GM19395 (cell line): ENCODE data around the gene BLOC1S1.
"Not testable (repeated sequence)": the region's sequence is repeated elsewhere in the genome, so short reads cannot be mapped to it uniquely, and the experiment has no call there.

Experiments
- ATAC-seq: cut with Tn5 transposase; IDR thresholded peaks from one replicate; pipeline ENCODE4 v1.9.1; 2021; ENCODE audit warnings: mild to moderate bottlenecking, moderate library complexity; ENCODE audit not compliant: unreplicated experiment

BLOC1S1 gene

DNA sequence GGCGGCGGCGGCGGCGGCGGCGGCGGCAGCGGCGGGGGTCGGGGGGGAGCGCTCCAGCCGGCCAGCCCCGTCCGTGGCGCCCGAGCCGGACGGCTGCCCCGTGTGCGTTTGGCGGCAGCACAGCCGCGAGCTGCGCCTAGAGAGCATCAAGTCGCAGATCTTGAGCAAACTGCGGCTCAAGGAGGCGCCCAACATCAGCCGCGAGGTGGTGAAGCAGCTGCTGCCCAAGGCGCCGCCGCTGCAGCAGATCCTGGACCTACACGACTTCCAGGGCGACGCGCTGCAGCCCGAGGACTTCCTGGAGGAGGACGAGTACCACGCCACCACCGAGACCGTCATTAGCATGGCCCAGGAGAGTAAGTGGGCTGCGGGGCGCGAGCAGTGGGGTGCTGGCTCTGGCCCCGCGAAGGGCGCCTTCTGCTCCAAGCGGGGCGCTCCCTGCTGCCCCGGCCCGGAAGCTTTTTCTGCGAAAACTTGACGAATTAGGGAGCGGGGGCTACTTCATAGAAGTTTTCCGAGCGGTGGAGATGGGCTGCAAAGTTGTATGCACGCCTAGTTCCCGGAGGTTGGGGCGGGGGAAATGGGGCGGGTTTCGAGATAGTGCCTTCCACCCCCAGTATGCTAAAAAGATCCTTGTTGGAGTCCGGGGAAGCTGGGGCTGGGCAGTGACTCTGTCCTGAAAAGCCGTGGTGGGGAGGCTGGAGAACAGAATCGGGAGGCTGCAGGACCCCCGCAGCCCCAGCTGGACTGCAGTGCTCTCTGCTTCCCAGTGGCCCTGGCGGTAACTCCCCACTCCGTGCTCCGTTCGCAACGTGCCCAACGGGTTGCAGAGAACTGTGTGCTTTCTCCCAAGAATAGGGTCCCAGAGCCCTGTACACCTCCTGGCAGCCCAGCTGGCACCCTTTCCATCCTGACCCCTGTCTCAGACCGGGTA lies 27.8 kb downstream of the BLOC1S1 start:
- ATAC-seq, result peak; percentile 55

DNA sequence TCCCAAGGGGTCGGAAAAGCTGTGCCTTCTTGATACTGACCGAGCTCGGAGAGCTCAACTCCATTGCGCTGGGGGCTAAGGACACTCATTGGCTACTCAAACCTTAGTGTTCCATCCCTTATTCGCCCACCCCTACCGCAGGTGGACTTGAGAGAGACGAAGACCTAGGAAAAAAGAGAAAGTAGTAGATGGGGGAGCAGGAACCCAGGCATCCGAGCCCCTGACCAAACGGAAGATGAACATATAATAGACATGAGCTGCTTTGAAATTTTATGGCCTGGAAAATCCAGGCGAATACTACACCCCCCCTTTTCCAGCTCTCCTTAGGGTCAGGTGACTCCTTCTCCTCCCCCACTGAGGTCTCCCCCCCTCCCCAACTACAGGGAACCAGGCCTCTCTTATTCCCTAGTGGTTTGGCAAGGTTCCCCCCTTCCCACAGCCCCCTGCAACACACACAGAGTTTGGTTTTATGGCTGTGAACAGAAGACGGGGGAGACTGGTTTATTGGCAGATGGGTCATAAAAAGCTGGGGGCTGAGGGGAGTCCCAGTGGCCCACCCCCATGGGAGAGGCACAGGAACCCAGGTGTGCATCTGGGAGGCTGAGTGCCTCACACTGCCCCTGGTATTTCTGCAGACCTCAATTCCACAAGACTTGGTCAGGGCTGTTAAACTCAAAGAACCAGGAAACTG lies 28.6 kb downstream of the BLOC1S1 start:
- ATAC-seq, result no peak

DNA sequence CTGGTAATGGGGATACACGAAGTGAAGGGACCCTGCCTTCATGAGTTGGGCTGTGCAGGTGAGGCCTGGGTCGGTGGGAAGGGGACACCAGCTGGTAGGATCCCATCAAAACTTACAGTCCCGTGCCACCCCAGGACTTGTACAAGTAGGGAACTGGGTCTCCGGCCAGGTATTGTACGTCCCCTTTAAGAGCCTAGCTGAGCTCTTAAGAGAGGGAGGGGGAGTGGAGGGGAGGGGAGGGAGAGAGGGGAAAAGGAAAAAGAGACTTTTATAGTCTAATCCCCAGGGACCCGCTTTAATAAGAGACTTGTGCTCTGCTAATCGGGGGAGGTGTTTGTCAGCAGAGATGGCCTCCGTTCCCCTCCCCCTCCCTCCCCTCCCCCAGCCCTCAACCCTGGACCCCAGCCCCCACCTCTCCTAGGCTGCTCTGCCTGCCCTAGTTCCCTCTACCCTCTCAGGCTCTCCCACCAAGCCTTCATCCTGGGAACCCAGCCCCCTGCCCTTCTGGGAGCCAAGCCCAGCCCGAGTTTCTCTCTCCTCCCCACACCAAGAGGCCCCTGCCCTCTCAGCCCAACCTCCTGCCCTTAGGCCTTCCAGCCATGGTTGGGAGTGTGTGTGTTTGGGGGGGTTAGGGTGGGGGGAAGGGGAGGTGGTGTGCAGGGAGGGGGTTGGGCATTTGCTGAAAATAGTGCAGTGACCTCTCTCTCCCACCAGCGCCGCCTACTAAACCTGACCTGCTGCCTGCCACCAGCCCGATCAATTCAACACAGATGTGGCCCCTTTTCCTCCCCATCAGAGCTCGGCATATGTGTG lies 29.7 kb downstream of the BLOC1S1 start:
- ATAC-seq, result no peak

DNA sequence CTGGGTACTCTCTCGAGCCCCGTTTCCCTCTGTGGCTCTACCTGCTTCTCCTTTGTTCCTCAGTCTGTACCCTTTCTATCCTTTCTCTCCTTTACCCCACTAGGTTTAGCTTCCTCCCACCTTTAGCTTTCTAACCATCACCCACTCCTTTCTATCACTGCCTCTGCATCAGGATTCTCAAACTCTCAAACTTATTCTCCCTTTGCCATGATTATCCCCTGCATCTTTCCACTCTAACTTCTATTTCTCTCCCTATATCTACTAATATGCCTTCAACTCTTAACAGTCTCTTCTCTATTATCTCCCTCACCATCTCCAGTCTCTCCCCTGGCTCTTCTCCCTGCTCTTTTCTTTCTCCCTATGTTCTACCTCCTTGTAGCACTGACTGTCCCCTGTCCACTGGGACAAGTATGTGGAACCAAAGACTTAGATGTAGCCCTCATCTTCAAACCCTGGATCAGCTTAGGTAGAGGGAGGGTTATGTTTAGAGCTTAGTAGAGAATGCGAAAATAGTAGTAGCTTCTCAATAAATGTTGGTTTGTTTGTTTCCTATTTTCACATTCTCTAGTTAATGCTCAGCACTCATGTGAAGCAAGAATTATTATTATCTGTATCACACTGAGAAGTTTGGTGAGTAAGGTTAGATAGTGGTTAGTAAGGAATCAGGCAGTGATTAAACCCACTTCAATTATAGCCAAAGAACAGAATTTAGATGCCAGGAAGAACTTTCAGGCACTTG lies 30.5 kb downstream of the BLOC1S1 start:
- no peak for ATAC-seq

DNA sequence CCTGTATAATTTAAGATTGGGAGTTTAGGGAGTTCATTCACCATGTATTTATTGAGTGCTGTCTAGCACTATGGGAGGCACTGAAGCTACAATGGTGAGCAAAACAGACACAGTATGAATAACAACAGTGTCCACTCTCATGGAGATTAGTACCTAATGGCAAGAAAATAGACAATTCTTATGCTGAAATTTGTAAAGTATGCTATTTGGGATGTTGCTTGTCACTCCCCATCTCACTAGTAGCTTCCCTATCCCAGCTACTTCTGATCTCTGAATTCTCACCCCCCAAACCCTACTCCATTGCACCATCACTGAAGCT lies 31.0 kb downstream of the BLOC1S1 start:
- no peak for ATAC-seq

DNA sequence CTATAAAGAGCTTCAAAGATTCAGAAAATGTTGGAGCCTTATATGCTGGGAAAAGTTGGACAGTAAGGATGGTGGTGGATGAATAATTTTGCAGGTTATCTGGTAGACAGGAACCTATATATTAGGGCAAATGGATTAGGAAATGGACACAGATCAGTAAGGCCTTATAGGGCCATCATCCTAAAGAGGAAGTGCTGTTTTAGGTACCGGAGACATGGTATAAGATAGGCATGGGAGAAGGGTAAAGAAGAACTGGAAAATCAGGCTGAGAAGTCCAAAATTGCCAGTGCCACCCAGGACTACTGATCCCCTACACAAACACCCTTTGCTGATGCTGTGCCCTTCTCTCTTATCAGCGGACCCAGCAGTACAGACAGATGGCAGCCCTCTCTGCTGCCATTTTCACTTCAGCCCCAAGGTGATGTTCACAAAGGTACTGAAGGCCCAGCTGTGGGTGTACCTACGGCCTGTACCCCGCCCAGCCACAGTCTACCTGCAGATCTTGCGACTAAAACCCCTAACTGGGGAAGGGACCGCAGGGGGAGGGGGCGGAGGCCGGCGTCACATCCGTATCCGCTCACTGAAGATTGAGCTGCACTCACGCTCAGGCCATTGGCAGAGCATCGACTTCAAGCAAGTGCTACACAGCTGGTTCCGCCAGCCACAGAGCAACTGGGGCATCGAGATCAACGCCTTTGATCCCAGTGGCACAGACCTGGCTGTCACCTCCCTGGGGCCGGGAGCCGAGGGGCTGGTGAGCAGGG lies 32.6 kb downstream of the BLOC1S1 start:
- no peak for ATAC-seq

DNA sequence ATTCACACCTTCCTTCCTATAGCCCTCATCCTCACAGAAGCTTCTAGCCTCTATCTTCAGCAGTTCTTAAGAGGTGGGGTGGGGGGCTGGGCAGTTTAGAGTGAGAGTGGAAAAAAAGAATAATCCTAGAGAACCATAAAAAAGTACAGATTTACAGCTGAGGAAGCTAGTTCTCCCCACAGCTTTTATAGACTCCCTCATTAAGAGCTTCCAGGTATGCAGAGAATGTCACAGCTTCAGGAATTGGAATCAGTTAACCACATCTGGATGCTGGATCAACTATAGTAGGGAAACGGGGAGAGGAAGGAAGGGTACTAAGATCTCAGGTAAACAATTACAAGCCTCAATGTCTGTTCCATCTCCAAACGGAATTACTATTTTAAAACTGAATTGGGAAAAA lies 39.4 kb downstream of the BLOC1S1 start:
- no peak for ATAC-seq

DNA sequence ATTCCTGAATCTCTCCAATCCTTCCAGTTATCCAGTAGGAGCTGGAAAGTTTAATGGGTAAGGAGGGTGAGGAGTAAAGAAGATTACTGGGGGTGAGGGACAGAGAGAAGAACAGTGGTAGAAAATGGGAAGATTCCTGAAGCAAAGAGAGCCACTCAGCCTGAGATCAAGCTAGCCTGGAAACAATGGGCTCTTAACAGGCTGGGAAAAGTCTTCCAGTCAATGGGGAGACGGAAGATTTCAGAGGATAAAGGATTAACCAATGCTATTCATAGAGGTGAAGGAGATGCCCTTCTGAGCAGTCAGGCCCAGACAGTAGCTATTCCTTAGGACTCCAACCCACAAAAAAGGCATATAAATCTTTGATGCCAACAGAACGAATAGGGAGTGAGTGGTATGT lies 41.9 kb downstream of the BLOC1S1 start:
- ATAC-seq, result no peak

DNA sequence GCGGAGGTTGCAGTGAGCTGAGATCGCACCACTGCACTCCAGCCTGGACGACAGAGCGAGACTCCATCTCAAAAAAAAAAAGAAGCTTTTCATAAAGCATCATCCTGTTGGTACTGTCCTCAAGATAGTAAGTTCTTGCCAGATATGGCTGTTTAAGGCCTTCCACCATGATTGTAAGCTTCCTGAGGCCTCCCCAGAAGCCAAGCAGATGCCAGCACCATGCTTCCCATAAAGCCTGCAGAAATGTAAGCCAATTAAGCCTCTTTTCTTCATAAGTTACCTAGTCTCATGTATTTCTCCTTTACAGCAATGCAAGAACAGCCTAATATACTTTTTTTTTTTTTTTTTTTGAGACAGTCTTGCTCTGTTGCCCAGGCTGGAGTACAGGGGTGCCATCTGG lies 42.7 kb downstream of the BLOC1S1 start:
- ATAC-seq, result not testable (repeated sequence)

DNA sequence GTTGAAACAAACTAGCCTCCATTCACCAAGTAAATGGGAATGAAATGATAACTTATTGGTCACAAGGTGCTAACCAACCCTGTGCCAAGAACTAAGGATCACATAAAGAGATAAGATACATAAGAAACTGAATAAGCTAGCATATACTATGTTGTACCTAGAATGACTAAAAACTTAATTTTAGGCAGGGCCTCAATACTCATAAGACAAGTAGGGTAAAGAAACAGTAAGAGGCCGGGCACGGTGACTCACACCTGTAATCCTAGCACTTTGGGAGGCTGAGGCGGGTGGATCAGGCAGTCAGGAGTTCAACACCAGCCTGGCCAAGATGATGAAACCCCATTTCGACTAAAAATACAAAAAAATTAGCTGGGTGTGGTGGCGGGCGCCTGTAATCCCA lies 44.8 kb downstream of the BLOC1S1 start:
- no peak for ATAC-seq

DNA sequence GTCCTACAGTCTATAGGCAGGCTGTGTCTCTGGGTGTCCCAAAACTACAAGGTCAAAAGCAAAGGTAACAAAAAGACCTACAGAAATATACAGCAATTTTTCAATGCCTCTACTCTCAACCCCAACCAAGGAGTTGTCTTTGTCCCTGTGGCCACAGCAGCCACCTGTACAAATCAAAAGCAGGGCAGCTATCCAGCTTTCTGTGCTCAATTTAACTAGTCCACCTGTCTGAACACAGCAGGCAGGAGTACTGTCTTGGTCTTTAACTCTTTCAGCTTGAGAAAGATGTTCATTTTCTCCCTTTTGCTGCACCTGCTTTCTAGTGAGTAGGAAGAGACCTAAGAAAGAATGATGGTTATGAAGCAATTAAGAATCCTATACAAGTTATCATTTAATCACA lies 46.8 kb downstream of the BLOC1S1 start:
- ATAC-seq, result no peak

DNA sequence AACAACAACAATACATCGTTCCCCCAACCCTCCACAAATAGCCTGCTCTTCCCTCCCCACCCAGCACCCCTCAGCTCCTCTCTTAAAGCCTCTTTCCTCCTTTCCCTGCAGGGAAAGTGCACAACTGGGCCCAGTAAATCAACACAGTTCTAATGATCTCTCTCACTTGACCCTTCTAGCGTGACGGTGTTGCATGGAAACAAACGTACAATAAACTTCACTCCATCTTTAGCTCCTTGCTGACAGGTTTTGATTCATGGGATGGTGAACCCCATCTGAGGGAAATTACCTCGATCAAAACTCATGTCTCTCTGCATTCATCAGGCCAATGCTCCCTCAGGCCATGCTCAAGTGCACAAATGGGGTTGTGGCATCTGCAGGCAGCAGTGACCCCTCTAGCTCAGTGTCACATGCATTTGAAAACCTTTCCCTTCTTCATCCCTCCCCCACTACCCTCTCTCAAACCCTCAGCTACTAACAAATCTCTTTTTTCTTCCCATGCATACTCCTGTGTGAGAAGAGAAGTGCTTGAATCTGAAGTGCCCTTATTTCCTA lies 50.0 kb downstream of the BLOC1S1 start:
- no peak for ATAC-seq

DNA sequence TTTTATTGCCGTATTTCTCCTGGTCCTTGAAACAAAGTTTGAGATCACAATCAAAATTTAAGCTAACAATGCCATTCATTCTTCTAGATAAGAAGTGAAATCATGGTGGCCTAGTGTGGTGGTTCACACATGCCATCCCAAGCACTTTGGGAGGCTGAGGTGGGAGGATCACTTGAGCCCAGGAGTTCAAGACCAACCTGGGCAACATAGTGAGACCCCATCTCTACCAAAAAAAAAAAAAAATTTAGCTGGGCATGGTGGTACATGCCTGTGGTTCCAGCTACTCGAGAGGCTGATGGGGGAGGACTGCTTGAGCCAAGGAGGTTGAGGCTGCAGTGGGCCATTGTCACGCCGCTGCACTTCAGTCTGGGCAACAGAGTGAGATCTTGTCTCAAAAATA lies 51.3 kb downstream of the BLOC1S1 start:
- no peak for ATAC-seq
